K562 (cell line): ENCODE results near the gene KNSTRN. TPM values are rescaled to one million over a fixed set of nuclear protein-coding genes. Genes with fewer than 3 reads are reported as not detected.
A peak's percentile ranks its signal among the peaks of the same experiment; 100 is the strongest.

Experiments
- CGGBP1 ChIP-seq: fragments of 250-450 bp; sonication (Bioruptor Pico); IDR thresholded peaks from 2 replicates; pipeline ENCODE4 v1.9.0; 2021; ENCODE audit warnings: mild to moderate bottlenecking
- CUX1 ChIP-seq: fragments of 200-800 bp; sonication (Bioruptor generic); IDR thresholded peaks from 2 replicates; pipeline ENCODE4 v1.6.1; 2016; ENCODE audit warnings: missing genetic modification characterization, missing compliant biosample characterization
- MECOM ChIP-seq: fragments of 250-450 bp; sonication (Bioruptor Pico); IDR thresholded peaks from 2 replicates; pipeline ENCODE4 v1.8.0; 2022; ENCODE audit warnings: inconsistent platforms
- MNT ChIP-seq, 2 experiments: fragments of 450-650 bp; conservative IDR thresholded peaks; 2 replicates each; pipeline ENCODE4 v1.6.1; 2017; ENCODE audit warnings: mild to moderate bottlenecking in 2 of 2, moderate library complexity in 2 of 2
- MTA3 ChIP-seq: fragments of 450-650 bp; formaldehyde crosslinking; IDR thresholded peaks from 2 replicates; pipeline ENCODE4 v1.6.1; 2017; ENCODE audit warnings: mild to moderate bottlenecking, borderline replicate concordance
- THRA ChIP-seq: fragments of 450-650 bp; IDR thresholded peaks from 2 replicates; pipeline ENCODE4 v1.6.1; 2017; ENCODE audit warnings: mild to moderate bottlenecking, moderate library complexity
- U2AF2 ChIP-seq: fragments of 200-400 bp; formaldehyde crosslinking; optimal IDR thresholded peaks from 2 replicates; pipeline ENCODE3; 2017; ENCODE audit warnings: low read depth, mild to moderate bottlenecking, low read length
- ZBTB11 ChIP-seq, 3 experiments: fragments of 200-800 bp in 1 of 3; fragments of 250-450 bp in 1 of 3; fragments of 450-650 bp in 1 of 3; sonication (Bioruptor Pico) in 1 of 3; sonication (Bioruptor generic) in 1 of 3; formaldehyde crosslinking in 1 of 3; IDR thresholded peaks; 2 replicates each; pipeline versions ENCODE4 v1.6.1 to v1.8.0; 2016 to 2022; ENCODE audit warnings: mild to moderate bottlenecking in 2 of 3, missing genetic modification characterization in 2 of 3, missing compliant biosample characterization in 1 of 3, moderate library complexity in 1 of 3
- polyA plus RNA-seq, 8 experiments: library from polyadenylated mRNA; depleted of rRNA in 4 of 8; stranded (reverse) in 5 of 8; unstranded in 3 of 8; fragments of >200 nt; fragmentation: Nextera tagmentation in 2 of 8; fragmentation: Illumina TruSeq in 1 of 8; extraction: Ambion mirVana in 2 of 8; extraction: Trizol in 1 of 8; gene quantifications; 2 replicates each; pipeline versions ENCODE4 v1.2.1 to v1.2.3, GENCODE V29; 2011 to 2014; ENCODE audit warnings: inconsistent platforms in 1 of 8, missing spikeins in 1 of 8
- total RNA-seq, 7 experiments: library from RNA; depleted of rRNA in 6 of 7; stranded (reverse); fragments of >200 nt in 6 of 7; fragmentation: Illumina TruSeq in 2 of 7; extraction: Trizol in 2 of 7; gene quantifications; 2 replicates each; pipeline versions ENCODE4 v1.2.1 to v1.2.3, GENCODE V29; 2011 to 2021; ENCODE audit warnings: low replicate concordance in 1 of 7

The KNSTRN gene
- total and polyA plus RNA-seq, 9 of the 15 experiments (the other 6 are each of a cell fraction or from before 2014, with no cell fraction given): 48.7 to 88.2 (median 66.3) TPM

- TF ChIP-seq ZBTB11 (CRISPR knock-in tag; IDR thresholded peaks at IDR 0.05) (no peak), MNT (conservative IDR thresholded peaks at IDR 0.05) (no peak), CUX1 (CRISPR knock-in tag) (no peak), CGGBP1 (no peak), U2AF2 (no peak), MECOM (CRISPR knock-in tag) (no peak), MTA3 (0 out of 2 replicates have a peak, but pooled peaks have one; percentile 23), THRA (no peak)
These were observed 47.8 kb downstream of the KNSTRN start (continued) for GRCh38 chr15:40430271-40430805.
